ENCODE measurements around the gene EMP1.

DNA sequence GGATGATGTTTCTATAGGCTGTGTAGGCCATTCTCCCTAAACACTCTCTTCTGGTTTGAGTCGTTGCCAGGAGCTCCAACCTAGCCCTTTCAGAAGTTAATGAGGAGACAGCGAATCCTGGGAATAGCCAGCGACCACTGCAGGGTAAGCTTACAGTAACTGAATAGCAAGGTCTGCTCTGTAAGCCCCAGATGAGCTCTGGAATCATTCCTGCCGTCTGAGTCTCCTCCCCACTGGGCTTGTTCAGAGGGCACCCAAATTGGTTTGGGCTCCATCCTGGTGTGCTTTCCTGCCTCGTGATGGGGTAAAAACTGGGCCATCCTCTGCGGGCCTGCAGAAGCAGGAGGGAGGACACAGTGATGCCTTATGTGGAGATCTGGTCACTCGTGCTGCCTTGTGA is 43.3 kb upstream of the EMP1 start:
- TF ChIP-seq, protein P1, sequence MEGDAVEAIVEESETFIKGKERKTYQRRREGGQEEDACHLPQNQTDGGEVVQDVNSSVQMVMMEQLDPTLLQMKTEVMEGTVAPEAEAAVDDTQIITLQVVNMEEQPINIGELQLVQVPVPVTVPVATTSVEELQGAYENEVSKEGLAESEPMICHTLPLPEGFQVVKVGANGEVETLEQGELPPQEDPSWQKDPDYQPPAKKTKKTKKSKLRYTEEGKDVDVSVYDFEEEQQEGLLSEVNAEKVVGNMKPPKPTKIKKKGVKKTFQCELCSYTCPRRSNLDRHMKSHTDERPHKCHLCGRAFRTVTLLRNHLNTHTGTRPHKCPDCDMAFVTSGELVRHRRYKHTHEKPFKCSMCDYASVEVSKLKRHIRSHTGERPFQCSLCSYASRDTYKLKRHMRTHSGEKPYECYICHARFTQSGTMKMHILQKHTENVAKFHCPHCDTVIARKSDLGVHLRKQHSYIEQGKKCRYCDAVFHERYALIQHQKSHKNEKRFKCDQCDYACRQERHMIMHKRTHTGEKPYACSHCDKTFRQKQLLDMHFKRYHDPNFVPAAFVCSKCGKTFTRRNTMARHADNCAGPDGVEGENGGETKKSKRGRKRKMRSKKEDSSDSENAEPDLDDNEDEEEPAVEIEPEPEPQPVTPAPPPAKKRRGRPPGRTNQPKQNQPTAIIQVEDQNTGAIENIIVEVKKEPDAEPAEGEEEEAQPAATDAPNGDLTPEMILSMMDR (IDR thresholded peaks at IDR 0.05), result no peak
- no peak for TF ChIP-seq POLR2A (IDR thresholded peaks at IDR 0.05)

All from ovary (tissue), 3 donors.